ENCODE measurements around the gene ZNF687. TPM values are rescaled to one million over a fixed set of nuclear protein-coding genes. Genes with fewer than 3 reads are reported as not detected.

Gene ZNF687
- total and polyA plus RNA-seq, 2 of the 4 experiments (the other 2 are of a cell fraction), result 5.7 to 10.8 TPM

- H3K27ac ChIP-seq (ENCODE audit: insufficient read depth, low read length), result no peak overlapping the region
- H2BK5ac ChIP-seq (ENCODE audit: low read depth, low read length, poor library complexity, severe bottlenecking), result no peak overlapping the region
- no peak overlapping the region for H3K9ac ChIP-seq (ENCODE audit: low read depth, low read length)
- H3K18ac ChIP-seq (ENCODE audit: low read depth, low read length), result no peak overlapping the region
- no CpG with 5 or more reads among the region's 6 CpGs for WGBS, 2 experiments (ENCODE audit: extremely low coverage in 2 of 2, insufficient read length in 1 of 2)
- intact Hi-C loops (cut with micrococcal nuclease), result no loop called here
- peaks cover 87% of the 10 kb centered on the region for H3K36me3 ChIP-seq (ENCODE audit: control insufficient read depth, insufficient read depth, low read length)
- no peak overlapping the region for H3K4me2 ChIP-seq (ENCODE audit: low read depth, low read length)
- BruUV-seq (replicated peaks), result no TSS peak
- no peak overlapping the region for H4K8ac ChIP-seq (ENCODE audit: low read depth in 2 of 2, low read length in 2 of 2)
- DNase-seq, result no peak
- no peak overlapping the region for H2AFZ ChIP-seq (replicated peaks; ENCODE audit: low read length, poor library complexity)
- TF ChIP-seq RCOR1 (IDR thresholded peaks at IDR 0.05; ENCODE audit: insufficient replicate concordance, low read length) (no peak), CHD1 (IDR thresholded peaks at IDR 0.05; ENCODE audit: low read depth, low read length) (no peak), MAZ (IDR thresholded peaks at IDR 0.05; ENCODE audit: borderline replicate concordance, low read depth, low read length) (no peak), FOS (IDR thresholded peaks at IDR 0.05; ENCODE audit: low read depth, low read length) (no peak), NFE2L2 (IDR thresholded peaks at IDR 0.05; ENCODE audit: low read depth, low read length) (no peak)
- no peak overlapping the region for H2BK120ac ChIP-seq (ENCODE audit: low read depth, low read length)
- no peak overlapping the region for H3K4ac ChIP-seq (ENCODE audit: low read depth, low read length)
- peaks cover 3 to 27% of the 10 kb centered on the region in 2 experiments for H3K79me1 ChIP-seq (ENCODE audit: low read depth in 1 of 2, low read length in 2 of 2)
- no peaks in the 10 kb centered on the region for H3K9me3 ChIP-seq (ENCODE audit: control insufficient read depth, insufficient read depth, low read length)
- H2BK15ac ChIP-seq (ENCODE audit: low read depth, low read length), result no peak overlapping the region
- H3K9me1 ChIP-seq (ENCODE audit: insufficient read depth, low read length), result no peaks in the 10 kb centered on the region
- H2AK5ac ChIP-seq (ENCODE audit: low read depth, low read length), result no peak overlapping the region
- dilution Hi-C loops (cut with HindIII; ENCODE audit: low sequenced_read_pairs, unreplicated experiment), result no loop called here
- H3K56ac ChIP-seq (ENCODE audit: extremely low read depth, insufficient read depth, low read length), result no peak overlapping the region
- no peak overlapping the region for H3K23ac ChIP-seq (ENCODE audit: low read depth, low read length)
- H2AK9ac ChIP-seq (replicated peaks; ENCODE audit: low read depth, low read length, poor library complexity), result no peak overlapping the region
- H3K4me3 ChIP-seq (ENCODE audit: insufficient read depth, low read depth, low read length), result no peak overlapping the region
- in situ Hi-C loops (cut with MboI; ENCODE audit: low sequenced_read_pairs), result no loop called here
- no peaks in the 10 kb centered on the region for H3K4me1 ChIP-seq (ENCODE audit: control insufficient read depth, insufficient read depth, low read length)
- POLR2A ChIA-PET (ENCODE audit: unreplicated experiment), result interaction anchor here (0.6 kb wide), 1 partner anchor 17 kb away, joined by 3 read pairs; no protein-coding TSS in a partner anchor
- H3K14ac ChIP-seq (replicated peaks; ENCODE audit: low read depth, low read length), result no peak overlapping the region
- H4K91ac ChIP-seq (ENCODE audit: insufficient read depth, low read depth, low read length), result no peak overlapping the region
- no peak for ATAC-seq (ENCODE audit: low read depth)
- CTCF ChIA-PET, result no interaction called here
- no peak overlapping the region for H2BK20ac ChIP-seq (ENCODE audit: low read depth, low read length)
- H4K20me1 ChIP-seq (ENCODE audit: insufficient read depth, low read length), result peaks cover 14% of the 10 kb centered on the region
- no peak overlapping the region for H4K5ac ChIP-seq (ENCODE audit: low read depth, low read length)
- H3K27me3 ChIP-seq (ENCODE audit: control insufficient read depth, insufficient read depth, low read length), result no peaks in the 10 kb centered on the region
Measured at GRCh38 chr1:151293093-151293492, 11.0 kb downstream of the ZNF687 start.

Measured in IMR-90 (cell line).